ENCODE results near the gene TSC22D4. TPM values are rescaled to one million over a fixed set of nuclear protein-coding genes. Genes with fewer than 3 reads are reported as not detected.

Gene TSC22D4
- total and polyA plus RNA-seq, 9 of the 15 experiments (the other 6 are each of a cell fraction or from before 2014, with no cell fraction given) = 0.37 to 107 (median 28.7) TPM

GRCh38 chr7:100472121-100472851, 6.7 kb downstream of the TSC22D4 start:
- peaks cover 40 to 67% of the 10 kb centered on the region in 2 experiments for H3K4me1 ChIP-seq (replicated peaks in 1 of 2; ENCODE audit: control insufficient read depth in 2 of 2, insufficient read depth in 2 of 2, low read length in 2 of 2)
- no TSS peak for BruUV-seq (replicated peaks)
- intact Hi-C loops (cut with micrococcal nuclease) = no loop called here

More at GRCh38 chr7:100472121-100472851, 6.7 kb downstream of the TSC22D4 start:
- TF ChIP-seq RBFOX2 (IDR thresholded peaks at IDR 0.05; ENCODE audit: low read depth, low read length) (peak; percentile 34), POLR2G (IDR thresholded peaks at IDR 0.05; ENCODE audit: low read depth, low read length) (0 out of 2 replicates have a peak, but pooled peaks have one; percentile 15), NBN (IDR thresholded peaks at IDR 0.05; ENCODE audit: low read depth) (no peak), E2F6 (IDR thresholded peaks at IDR 0.05; ENCODE audit: borderline replicate concordance in 1 of 2, extremely low read depth in 1 of 2, insufficient read depth in 1 of 2, insufficient read length in 1 of 2, low read depth in 1 of 2, low read length in 1 of 2, poor library complexity in 1 of 2, severe bottlenecking in 1 of 2) (peak in 1 of 2 experiments; percentile 63), ZNF75A (CRISPR knock-in tag; IDR thresholded peaks at IDR 0.05) (no peak), ZNF263 (CRISPR knock-in tag; IDR thresholded peaks at IDR 0.05; ENCODE audit: borderline replicate concordance) (0 out of 2 replicates have a peak, but pooled peaks have one; percentile 16), ZBTB12 (CRISPR knock-in tag; IDR thresholded peaks at IDR 0.05) (no peak)
- ATAC-seq = no peak
- in situ Hi-C loops (cut with MboI) = loop anchor here (25.0 kb wide), 1 partner anchor 90 kb away; the partner anchor contains the start of gene SAP25
- Histone ChIP-seq H3K36me3 (ENCODE audit: control insufficient read depth, insufficient read depth, low read length) (peaks cover 82% of the 10 kb centered on the region), H3K79me2 (ENCODE audit: control insufficient read depth, insufficient read depth, low read length) (peaks cover 42% of the 10 kb centered on the region), H3K4me3 (no peak overlapping the region), H3K9me3 (replicated peaks; ENCODE audit: control insufficient read depth, insufficient read depth, low read depth, low read length) (no peaks in the 10 kb centered on the region), H3K27me3 (ENCODE audit: control insufficient read depth in 2 of 2, insufficient read depth in 2 of 2, low read length in 2 of 2) (no peaks in the 10 kb centered on the region), H3K9me1 (ENCODE audit: control insufficient read depth, insufficient read depth, low read length) (peaks cover 6% of the 10 kb centered on the region), H3K9ac (ENCODE audit: insufficient read depth in 1 of 2, low read depth in 2 of 2, low read length in 2 of 2) (peak overlapping the region in 1 of 2 experiments; percentile 77; a peak in 3 of 4 replicates), H4K20me1 (replicated peaks; ENCODE audit: control insufficient read depth, insufficient read depth, low read length) (peaks cover 19% of the 10 kb centered on the region), H3K27ac (ENCODE audit: extremely low read depth, low read depth, low read length) (peak overlapping the region; percentile 77), H3K4me2 (ENCODE audit: insufficient read depth, low read length) (peak overlapping the region; percentile 67), H2AFZ (ENCODE audit: low read depth, low read length) (no peak overlapping the region; the same call in 1 of the 2 replicates)
- no peak for FAIRE-seq
- POLR2A ChIA-PET = interaction anchor here (0.6 to 0.9 kb wide), 2 partner anchors 135 to 356 kb away, joined by 4 read pairs; no protein-coding TSS in a partner anchor
- CTCF ChIA-PET (ENCODE audit: low intra/inter-chr PET ratio) = no interaction called here
- WGBS (ENCODE audit: insufficient coverage, low coverage, missing lambda C conversion rate) = 58% methylated on average over 8 of the region's 16 CpGs
- DNase-seq (ENCODE audit: extremely low read depth in 1 of 4, low spot score in 3 of 4) = peak in 2 of 4 experiments; percentile 56

Data from K562 (cell line).